Peyer's patch (tissue), 4 donors: Measurements from ENCODE around the gene PES1. TPM values are rescaled to one million over a fixed set of nuclear protein-coding genes. Genes with fewer than 3 reads are reported as not detected.
"Not testable (repeated sequence)": the region's sequence is repeated elsewhere in the genome, so short reads cannot be mapped to it uniquely, and the experiment has no call there.

Experiments used
- DNase-seq, 3 donors: peaks; one replicate each; pipeline ENCODE4 v3.0.0-alpha.2; 2017 to 2019
- H3K27ac ChIP-seq, 4 donors: fragments of 200-600 bp; sonication (generic); one replicate each; pipeline ENCODE4 v1.5.1; 2016 to 2019
- H3K27me3 ChIP-seq, 2 donors: fragments of 200-600 bp; sonication (generic); one replicate each; pipeline ENCODE4 v1.5.1; 2019
- H3K36me3 ChIP-seq, 3 donors: fragments of 200-600 bp; sonication (generic); one replicate each; pipeline ENCODE4 v1.5.1; 2016 to 2019
- H3K4me1 ChIP-seq, 4 donors: fragments of 200-600 bp; sonication (generic); one replicate each; pipeline ENCODE4 v1.5.1; 2016 to 2019
- H3K4me3 ChIP-seq, 4 donors: fragments of 200-600 bp; sonication (generic); 1 replicate in 3 of 4; 2 replicates in 1 of 4; pipeline ENCODE4 v1.5.1; 2016 to 2019; ENCODE audit warnings: mild to moderate bottlenecking in 1 of 4
- H3K9me3 ChIP-seq, 4 donors: fragments of 200-600 bp; sonication (generic); one replicate each; pipeline ENCODE4 v1.5.1; 2016 to 2019; ENCODE audit warnings: mild to moderate bottlenecking in 1 of 4
- POLR2A ChIP-seq, 2 donors: fragments of 450-650 bp; IDR thresholded peaks; one replicate each; pipeline ENCODE4 v1.5.1; 2017; ENCODE audit warnings: antibody characterized with exemption in 2 of 2, mild to moderate bottlenecking in 2 of 2, moderate library complexity in 2 of 2
- total RNA-seq, 4 donors: library from RNA; depleted of rRNA; stranded (reverse); fragments of >200 nt; gene quantifications; one replicate each; pipeline ENCODE4 v1.1.0, GENCODE V29; 2016
- TF ChIP-seq, protein P1 (sequence below), 6 experiments: fragments of 450-650 bp in 4 of 6; fragments of 200-600 bp in 2 of 6; sonication (generic) in 1 of 6; IDR thresholded peaks; one replicate each; pipeline ENCODE4 v1.5.1; 2017 to 2019; ENCODE audit warnings: antibody characterized with exemption in 6 of 6, mild to moderate bottlenecking in 3 of 6, moderate library complexity in 1 of 6

Gene PES1
- total RNA-seq, 4 donors from 2014 or later = 28.4 to 49.5 (median 38.4) TPM

DNA sequence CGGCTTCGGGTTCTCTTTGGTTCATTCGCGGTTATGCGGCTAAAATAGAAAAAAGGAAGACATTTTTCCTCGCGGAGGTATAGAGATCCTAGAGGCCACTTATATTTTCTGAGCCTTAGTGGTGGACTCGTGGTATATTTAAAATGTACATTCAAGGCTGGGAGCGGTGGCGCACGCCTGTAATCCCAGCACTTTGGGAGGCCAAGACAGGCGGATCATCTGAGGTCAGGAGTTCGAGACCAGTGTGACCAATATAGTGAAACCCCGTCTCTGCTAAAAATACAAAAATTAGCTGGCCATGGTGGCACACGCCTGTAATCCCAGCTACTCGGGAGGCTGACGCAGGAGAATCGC is 627 bp upstream of the PES1 start:
- H3K4me1 ChIP-seq = peaks cover 0 to 21% (median 3%) of the 10 kb centered on the region in 4 donors

DNA sequence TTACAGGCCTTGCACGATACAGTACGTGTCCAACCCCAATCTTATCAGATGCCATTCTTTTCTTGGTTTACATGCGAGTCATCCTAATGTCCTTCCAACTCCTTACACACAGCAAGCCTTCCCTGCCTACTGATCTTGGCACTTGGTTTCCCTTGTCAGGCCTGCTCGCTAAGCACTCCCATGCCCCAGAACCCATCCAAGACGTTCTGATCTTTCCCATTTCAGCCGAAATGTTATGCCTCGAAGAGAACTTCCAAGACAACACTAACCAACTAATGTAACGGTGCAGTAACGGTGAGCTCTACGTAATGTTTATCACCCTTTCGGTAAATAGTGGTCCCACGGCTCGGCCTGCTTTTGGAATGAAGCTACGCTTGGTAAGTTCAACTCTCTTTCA is 521 bp downstream of the PES1 start:
- peak overlapping the region; percentile 69 to 89 (median 80) for H3K27ac ChIP-seq
- TF ChIP-seq, protein P1, sequence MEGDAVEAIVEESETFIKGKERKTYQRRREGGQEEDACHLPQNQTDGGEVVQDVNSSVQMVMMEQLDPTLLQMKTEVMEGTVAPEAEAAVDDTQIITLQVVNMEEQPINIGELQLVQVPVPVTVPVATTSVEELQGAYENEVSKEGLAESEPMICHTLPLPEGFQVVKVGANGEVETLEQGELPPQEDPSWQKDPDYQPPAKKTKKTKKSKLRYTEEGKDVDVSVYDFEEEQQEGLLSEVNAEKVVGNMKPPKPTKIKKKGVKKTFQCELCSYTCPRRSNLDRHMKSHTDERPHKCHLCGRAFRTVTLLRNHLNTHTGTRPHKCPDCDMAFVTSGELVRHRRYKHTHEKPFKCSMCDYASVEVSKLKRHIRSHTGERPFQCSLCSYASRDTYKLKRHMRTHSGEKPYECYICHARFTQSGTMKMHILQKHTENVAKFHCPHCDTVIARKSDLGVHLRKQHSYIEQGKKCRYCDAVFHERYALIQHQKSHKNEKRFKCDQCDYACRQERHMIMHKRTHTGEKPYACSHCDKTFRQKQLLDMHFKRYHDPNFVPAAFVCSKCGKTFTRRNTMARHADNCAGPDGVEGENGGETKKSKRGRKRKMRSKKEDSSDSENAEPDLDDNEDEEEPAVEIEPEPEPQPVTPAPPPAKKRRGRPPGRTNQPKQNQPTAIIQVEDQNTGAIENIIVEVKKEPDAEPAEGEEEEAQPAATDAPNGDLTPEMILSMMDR (IDR thresholded peaks at IDR 0.05) = no peak
- no peak for TF ChIP-seq POLR2A (IDR thresholded peaks at IDR 0.05)
- DNase-seq = no peak
- H3K9me3 ChIP-seq = no peaks in the 10 kb centered on the region
- H3K4me1 ChIP-seq = peaks cover 0 to 21% (median 3%) of the 10 kb centered on the region in 4 donors
- H3K36me3 ChIP-seq = peaks cover 0 to 32% (median 0%) of the 10 kb centered on the region in 3 donors
- no peaks in the 10 kb centered on the region for H3K27me3 ChIP-seq
- H3K4me3 ChIP-seq = peak overlapping the region; percentile 61 to 96 (median 79)

More for the DNA sequence above, 627 bp upstream of the PES1 start:
- peak overlapping the region in 2 of 4 donors; percentile 69 to 80 for H3K27ac ChIP-seq
- not testable (repeated sequence) for H3K27me3 ChIP-seq, DNase-seq, H3K9me3 ChIP-seq
- peak overlapping the region in 3 of 4 donors; percentile 76 to 96 (median 82) for H3K4me3 ChIP-seq
- peaks cover 0 to 21% (median 0%) of the 10 kb centered on the region in 3 donors for H3K36me3 ChIP-seq
- TF ChIP-seq, protein P1 (IDR thresholded peaks at IDR 0.05) = peak in 1 of 6 experiments; percentile 2

DNA sequence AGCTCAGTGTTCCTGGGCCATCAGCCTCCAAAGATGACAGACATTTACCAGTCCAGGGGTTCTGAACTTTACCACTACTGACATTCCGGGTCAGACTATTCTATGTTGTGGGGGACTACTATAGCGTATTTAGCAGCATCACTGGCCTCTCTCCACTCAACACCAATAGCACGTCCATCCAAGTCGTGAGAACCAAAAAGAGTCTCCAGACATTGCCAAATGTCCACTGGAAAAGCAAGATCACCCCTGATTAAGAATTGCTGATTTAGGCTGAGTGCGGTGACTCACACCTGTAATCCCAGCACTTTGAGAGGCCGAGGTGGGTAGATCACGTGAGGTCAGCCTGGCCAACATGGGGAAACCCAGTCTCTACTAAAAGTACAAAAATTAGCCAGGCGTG is 5.3 kb downstream of the PES1 start:
- Histone ChIP-seq H3K4me3 (no peak overlapping the region), H3K9me3 (no peaks in the 10 kb centered on the region), H3K4me1 (peaks cover 0 to 17% (median 0%) of the 10 kb centered on the region in 4 donors), H3K36me3 (peaks cover 0 to 80% (median 0%) of the 10 kb centered on the region in 3 donors), H3K27ac (no peak overlapping the region), H3K27me3 (no peaks in the 10 kb centered on the region)
- no peak for TF ChIP-seq POLR2A (IDR thresholded peaks at IDR 0.05)
- TF ChIP-seq, protein P1 (IDR thresholded peaks at IDR 0.05) = no peak
- DNase-seq = no peak

GRCh38 chr22:30584441-30584840 is 7.3 kb downstream of the PES1 start:
- no peak for TF ChIP-seq POLR2A (IDR thresholded peaks at IDR 0.05)
- TF ChIP-seq, protein P1 (IDR thresholded peaks at IDR 0.05) = no peak
- peaks cover 0 to 100% (median 0%) of the 10 kb centered on the region in 3 donors for H3K36me3 ChIP-seq
- H3K9me3 ChIP-seq = no peaks in the 10 kb centered on the region
- H3K4me1 ChIP-seq = no peaks in the 10 kb centered on the region
- H3K27ac ChIP-seq = no peak overlapping the region
- H3K27me3 ChIP-seq = no peaks in the 10 kb centered on the region
- DNase-seq = no peak
- no peak overlapping the region for H3K4me3 ChIP-seq

GRCh38 chr22:30582788-30583545 is 8.7 kb downstream of the PES1 start:
- H3K27me3 ChIP-seq = no peaks in the 10 kb centered on the region
- no peaks in the 10 kb centered on the region for H3K4me1 ChIP-seq
- no peaks in the 10 kb centered on the region for H3K9me3 ChIP-seq
- H3K27ac ChIP-seq = no peak overlapping the region
- peaks cover 0 to 100% (median 2%) of the 10 kb centered on the region in 3 donors for H3K36me3 ChIP-seq
- DNase-seq = no peak
- no peak overlapping the region for H3K4me3 ChIP-seq
- TF ChIP-seq, protein P1 (IDR thresholded peaks at IDR 0.05) = no peak
- no peak for TF ChIP-seq POLR2A (IDR thresholded peaks at IDR 0.05)
